ENCODE data around the gene PDXP.

DNA sequence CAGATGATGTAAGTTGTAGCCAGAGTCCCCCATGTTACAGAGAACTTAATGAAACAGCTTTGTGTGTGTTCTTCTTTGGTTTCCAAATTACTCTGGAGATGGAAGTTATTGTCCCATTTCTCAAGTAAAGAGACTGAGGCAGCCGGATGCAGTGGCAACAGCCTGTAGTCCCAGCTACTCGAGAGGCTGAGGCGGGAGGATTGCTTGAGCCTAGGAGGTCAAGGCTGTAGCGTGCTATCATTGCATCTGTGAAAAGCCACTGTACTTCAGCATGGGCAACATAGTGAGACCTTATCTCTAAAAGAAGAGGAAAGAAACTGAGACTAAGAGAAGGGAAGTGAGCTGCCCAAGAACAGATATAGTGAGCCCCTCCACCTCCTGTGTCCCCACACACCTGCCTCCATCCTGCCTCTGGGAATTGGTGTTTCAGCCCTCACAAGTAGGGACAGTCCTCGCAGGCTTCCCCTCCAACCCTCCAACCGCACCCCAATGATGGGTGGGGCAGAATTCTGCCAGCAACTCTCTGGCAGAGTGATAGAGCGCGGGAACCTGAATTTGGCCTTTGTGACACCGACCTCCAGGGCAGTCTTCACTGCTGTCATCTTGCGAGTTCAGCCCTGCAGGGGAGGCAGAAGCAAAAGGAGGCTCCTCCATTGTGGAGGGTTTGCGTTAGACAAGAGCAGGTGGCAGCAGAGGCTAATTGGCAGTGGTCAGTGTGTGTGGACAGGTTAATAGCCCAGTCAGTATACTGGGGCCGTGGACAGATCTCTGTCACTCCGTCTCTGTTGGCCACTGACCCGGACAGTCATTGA, 1.6 kb downstream of the PDXP start:
- no peak for TF ChIP-seq CTCF (IDR thresholded peaks at IDR 0.05; ENCODE audit: low read depth, low read length, poor library complexity, severe bottlenecking)
- no peak for TF ChIP-seq EZH2phosphoT487 (IDR thresholded peaks at IDR 0.05; ENCODE audit: borderline replicate concordance, low read length)

Data from DOHH2 (cell line).